ENCODE measurements around the gene MAN1C1. TPM values are rescaled to one million over a fixed set of nuclear protein-coding genes. Genes with fewer than 3 reads are reported as not detected.

The MAN1C1 gene
- total RNA-seq, 1 experiment from 2014 or later: 0.11 TPM

GRCh38 chr1:25620211-25620610, 3.6 kb downstream of the MAN1C1 start:
- no peaks in the 10 kb centered on the region for H3K79me2 ChIP-seq (ENCODE audit: low read length)
- H2AFZ ChIP-seq (ENCODE audit: low read length): no peak overlapping the region
- no peaks in the 10 kb centered on the region for H3K36me3 ChIP-seq (ENCODE audit: low read depth, low read length)
- H4K20me1 ChIP-seq (ENCODE audit: low read length): no peaks in the 10 kb centered on the region
- peaks cover 7% of the 10 kb centered on the region; the same call in 1 of the 2 replicates for H3K27me3 ChIP-seq (ENCODE audit: low read length)
- TF ChIP-seq EZH2phosphoT487 (IDR thresholded peaks at IDR 0.05; ENCODE audit: borderline replicate concordance, low read length): no peak
- TF ChIP-seq EZH2 (IDR thresholded peaks at IDR 0.05; ENCODE audit: low read length, unreplicated experiment): no peak
- TF ChIP-seq CTCF (conservative IDR thresholded peaks at IDR 0.05; ENCODE audit: low read depth, low read length): no peak
- ATAC-seq (no peak), DNase-seq (no peak)
- no peak overlapping the region for H3K4me2 ChIP-seq (ENCODE audit: low read length)
- no peaks in the 10 kb centered on the region for H3K9me2 ChIP-seq (replicated peaks; ENCODE audit: low read length)
- intact Hi-C loops (cut with micrococcal nuclease): no loop called here
- H3K4me1 ChIP-seq (ENCODE audit: insufficient read depth, low read length): peaks cover 12% of the 10 kb centered on the region
- no peak overlapping the region for H3K27ac ChIP-seq (ENCODE audit: low read length)
- no TSS peak for BruUV-seq (replicated peaks)
- H3K9me3 ChIP-seq (ENCODE audit: low read length): no peaks in the 10 kb centered on the region
- no peaks in the 10 kb centered on the region for H3F3A ChIP-seq (ENCODE audit: low read length, unreplicated experiment)
- POLR2A ChIA-PET (ENCODE audit: unreplicated experiment): no interaction called here
- H3K9ac ChIP-seq (ENCODE audit: low read length): no peak overlapping the region
- H3K4me3 ChIP-seq (ENCODE audit: low read length): no peak overlapping the region
- CTCF ChIA-PET: no interaction called here

- DNase-seq: no peak
- no peak overlapping the region for H3K4me2 ChIP-seq (ENCODE audit: low read length)
- H3K27me3 ChIP-seq (ENCODE audit: low read length): peaks cover 7% of the 10 kb centered on the region; the same call in 1 of the 2 replicates
Measured at GRCh38 chr1:25620701-25621350, 4.2 kb downstream of the MAN1C1 start.

More at GRCh38 chr1:25620701-25621350, 4.2 kb downstream of the MAN1C1 start:
- H4K20me1 ChIP-seq (ENCODE audit: low read length): no peaks in the 10 kb centered on the region
- H3K27ac ChIP-seq (ENCODE audit: low read length): no peak overlapping the region
- H3K36me3 ChIP-seq (ENCODE audit: low read depth, low read length): no peaks in the 10 kb centered on the region
- ChIA-PET CTCF (no interaction called here), POLR2A (ENCODE audit: unreplicated experiment) (no interaction called here)
- peaks cover 6% of the 10 kb centered on the region for H3K4me1 ChIP-seq (ENCODE audit: insufficient read depth, low read length)
- H3K9me3 ChIP-seq (ENCODE audit: low read length): no peaks in the 10 kb centered on the region
- TF ChIP-seq CTCF (conservative IDR thresholded peaks at IDR 0.05; ENCODE audit: low read depth, low read length) (no peak), EZH2 (IDR thresholded peaks at IDR 0.05; ENCODE audit: low read length, unreplicated experiment) (no peak), EZH2phosphoT487 (IDR thresholded peaks at IDR 0.05; ENCODE audit: borderline replicate concordance, low read length) (no peak)
- intact Hi-C loops (cut with micrococcal nuclease): no loop called here
- ATAC-seq: no peak
- no peak overlapping the region for H2AFZ ChIP-seq (ENCODE audit: low read length)
- H3K4me3 ChIP-seq (ENCODE audit: low read length): no peak overlapping the region
- BruUV-seq (replicated peaks): no TSS peak
- no peak overlapping the region for H3K9ac ChIP-seq (ENCODE audit: low read length)
- no peaks in the 10 kb centered on the region for H3K79me2 ChIP-seq (ENCODE audit: low read length)
- no peaks in the 10 kb centered on the region for H3K9me2 ChIP-seq (replicated peaks; ENCODE audit: low read length)
- H3F3A ChIP-seq (ENCODE audit: low read length, unreplicated experiment): no peaks in the 10 kb centered on the region
